NCI-H2171 (cell line): ENCODE results near the gene ZDHHC3.
"Not testable (repeated sequence)": the region's sequence is repeated elsewhere in the genome, so short reads cannot be mapped to it uniquely, and the experiment has no call there.

Experiments used
- DNase-seq: peaks from one replicate; lab custom pipeline; 2025; lab: John Stamatoyannopoulos, UW

The ZDHHC3 gene

GRCh38 chr3:44963571-44964325, 12.2 kb downstream of the ZDHHC3 start:
- DNase-seq, result no peak

DNA sequence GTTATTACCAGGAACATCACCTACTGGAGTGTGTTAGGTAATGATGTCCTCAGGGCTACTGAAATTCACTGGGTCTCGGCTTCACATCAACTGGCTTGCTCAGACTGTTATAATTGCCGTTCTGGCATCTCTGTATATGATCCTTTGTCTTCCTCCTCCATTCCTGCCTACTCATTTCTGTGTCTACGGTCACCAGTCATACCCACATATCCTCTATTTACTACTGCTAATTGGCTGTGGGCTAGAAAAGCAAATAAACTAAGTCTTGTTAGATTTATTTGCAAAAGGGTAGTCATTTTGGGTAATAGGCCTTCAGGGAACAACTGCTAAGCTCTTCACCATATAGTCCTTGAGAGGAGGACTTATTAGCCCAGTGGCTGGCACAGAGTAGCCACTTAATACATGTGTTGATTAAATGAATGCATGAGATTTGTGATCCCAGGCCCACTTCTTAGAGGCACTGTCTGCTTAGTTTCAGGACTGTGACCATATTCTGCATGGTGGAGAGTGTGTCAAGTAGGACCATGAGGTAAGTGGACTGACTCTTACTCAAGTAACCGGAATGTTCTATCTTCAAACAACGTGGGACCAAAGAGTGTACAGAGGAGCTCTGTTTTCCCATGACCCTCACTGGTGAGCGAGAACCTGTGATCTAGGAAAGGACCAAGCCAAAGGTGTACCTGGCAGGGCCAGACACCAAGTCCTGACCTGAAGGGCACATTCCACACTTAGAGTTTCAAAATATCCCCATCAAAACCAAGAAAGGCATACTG, 13.2 kb downstream of the ZDHHC3 start:
- no peak for DNase-seq

- no peak for DNase-seq
These were observed 14.1 kb downstream of the ZDHHC3 start for GRCh38 chr3:44961888-44962287.

GRCh38 chr3:44960387-44961026, 15.5 kb downstream of the ZDHHC3 start:
- DNase-seq, result no peak

DNA sequence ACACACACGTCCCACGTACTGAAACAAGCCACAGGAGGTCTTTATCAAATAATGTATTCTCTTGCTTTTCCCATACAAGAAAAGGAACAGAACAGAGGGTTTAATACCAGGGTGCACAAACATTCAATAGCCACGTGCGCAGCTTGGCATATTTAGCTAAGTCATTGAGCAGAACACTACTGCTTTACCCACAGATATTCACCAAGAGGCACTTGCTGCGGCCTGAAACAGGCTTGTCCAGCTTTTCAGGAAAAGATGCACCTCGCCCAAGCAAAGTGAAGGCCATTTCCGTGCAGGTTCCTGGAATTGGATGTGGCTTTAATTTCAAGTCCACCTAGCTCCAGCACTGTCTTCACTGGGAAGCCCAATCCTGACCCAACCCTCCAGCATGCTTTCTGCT, 17.6 kb downstream of the ZDHHC3 start:
- no peak for DNase-seq

GRCh38 chr3:44957986-44958385, 18.0 kb downstream of the ZDHHC3 start:
- no peak for DNase-seq

- DNase-seq, result no peak
These were observed 20.1 kb downstream of the ZDHHC3 start for GRCh38 chr3:44955917-44956316.

DNA sequence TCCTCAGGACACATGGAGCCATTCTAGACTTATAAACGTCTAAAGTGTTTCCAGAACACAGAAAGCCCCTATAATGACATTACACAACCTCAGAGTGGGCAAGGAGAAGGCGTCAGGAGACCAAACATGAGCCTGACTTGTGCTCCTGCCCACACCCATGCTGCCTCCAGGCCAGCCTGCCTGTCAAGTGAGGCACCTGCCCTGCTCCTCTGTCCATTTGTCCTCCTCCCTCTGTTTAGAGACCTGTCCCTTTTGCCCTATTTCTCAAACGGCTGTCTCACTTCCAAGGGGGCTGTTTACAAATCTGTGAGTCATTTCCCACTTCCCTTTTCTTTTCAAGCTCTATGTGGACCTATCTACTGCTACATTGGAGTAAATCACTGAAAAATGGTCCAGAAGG, 21.0 kb downstream of the ZDHHC3 start:
- no peak for DNase-seq

DNA sequence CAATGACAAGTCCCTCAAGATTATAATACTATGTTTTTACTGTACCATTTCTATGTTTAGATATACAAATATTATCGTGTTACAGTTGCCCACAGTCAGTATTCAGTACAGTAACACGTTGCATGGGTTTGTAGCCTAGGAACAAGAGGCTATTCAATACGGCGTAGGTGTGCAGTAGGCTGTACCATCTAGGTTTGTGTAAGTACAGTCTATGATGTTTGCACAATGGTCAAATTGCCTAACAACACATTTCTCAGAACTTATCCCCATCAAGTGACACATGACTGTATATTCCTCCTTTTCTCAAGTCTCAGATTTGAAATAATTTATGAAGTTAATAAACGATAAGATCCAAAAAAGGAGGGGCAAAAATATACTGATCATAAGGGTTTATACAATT, 21.7 kb downstream of the ZDHHC3 start:
- DNase-seq, result no peak

GRCh38 chr3:44952689-44953088, 23.3 kb downstream of the ZDHHC3 start:
- no peak for DNase-seq

DNA sequence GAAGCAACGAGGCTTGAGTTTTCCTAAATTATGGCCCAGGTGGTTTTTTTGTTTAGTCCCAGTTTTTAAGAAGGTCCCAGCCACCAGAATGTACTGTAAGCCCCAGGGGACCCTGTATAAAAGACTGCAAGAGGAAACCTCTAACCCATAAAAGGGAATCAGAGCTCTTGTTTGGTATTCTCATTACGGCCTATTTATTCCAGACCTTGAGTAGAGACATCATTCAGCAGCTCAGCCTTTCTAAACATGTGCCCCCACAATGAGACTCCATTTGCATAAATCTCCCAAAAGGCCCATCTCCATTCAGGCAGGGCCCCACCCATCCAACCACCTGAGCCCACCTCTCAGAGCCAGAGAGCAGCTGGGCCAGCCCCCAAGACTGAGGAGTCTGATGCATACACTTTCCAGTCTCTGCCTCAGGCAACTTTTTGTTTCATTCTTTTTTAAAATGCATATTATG, 25.7 kb downstream of the ZDHHC3 start:
- DNase-seq, result peak; percentile 18

GRCh38 chr3:44949770-44950169, 26.2 kb downstream of the ZDHHC3 start:
- DNase-seq, result not testable (repeated sequence)

GRCh38 chr3:44948239-44948638, 27.7 kb downstream of the ZDHHC3 start:
- DNase-seq, result no peak

DNA sequence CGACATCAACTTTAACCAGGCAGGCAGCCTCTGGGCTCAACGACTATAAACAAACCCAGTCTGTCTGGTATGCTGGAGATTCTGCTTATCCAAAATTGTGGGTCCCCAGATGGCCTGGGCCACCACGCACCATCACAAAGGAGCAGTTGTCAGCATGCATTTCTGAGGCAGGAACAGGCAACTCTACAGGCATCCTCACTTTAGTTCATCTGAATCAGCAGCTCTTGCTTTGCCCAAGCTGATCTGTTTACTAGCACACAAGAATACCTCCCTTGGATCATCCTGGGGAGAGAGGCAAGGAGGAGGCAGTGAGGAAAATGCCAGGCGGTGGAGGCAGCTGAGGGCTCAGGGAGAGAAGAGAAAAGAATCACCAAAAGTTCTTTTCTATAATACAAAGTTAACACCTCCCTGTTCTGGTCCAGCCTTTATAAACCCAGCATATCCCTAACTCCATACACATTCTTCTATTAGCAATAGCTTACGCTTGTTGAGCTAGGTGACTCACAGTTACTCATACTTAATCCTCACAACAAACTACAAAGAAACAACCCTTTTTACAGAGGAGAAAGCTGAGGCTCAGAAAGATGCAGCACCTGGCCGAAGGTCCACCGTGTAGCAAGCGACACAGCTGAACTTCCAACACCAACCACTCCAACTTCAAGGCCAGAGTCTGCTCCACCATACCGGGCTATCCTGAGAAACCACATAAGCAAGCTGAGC, 33.6 kb downstream of the ZDHHC3 start:
- no peak for DNase-seq

DNA sequence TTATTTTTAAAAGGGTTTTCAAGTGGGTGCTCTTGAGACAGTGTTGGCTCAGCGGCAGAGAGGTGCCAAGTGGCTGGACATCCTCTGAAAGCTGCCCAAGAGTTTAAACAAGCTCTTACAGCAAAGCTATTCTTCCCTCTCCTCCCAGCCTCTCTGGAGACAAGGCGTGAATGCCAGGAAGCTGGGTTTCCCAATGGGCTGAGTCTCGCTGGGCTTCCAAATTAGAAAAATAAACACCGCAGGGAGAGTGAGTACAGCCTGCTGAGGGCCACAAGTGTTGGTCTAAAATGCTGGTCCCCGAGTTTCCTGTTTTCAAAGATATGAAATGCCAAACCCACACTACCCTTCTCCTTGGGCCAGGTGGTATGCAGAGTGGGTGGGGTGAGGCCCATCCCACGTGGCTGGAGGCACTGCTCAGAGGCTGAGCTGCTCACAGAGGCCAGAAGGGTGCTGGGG, 36.4 kb downstream of the ZDHHC3 start:
- DNase-seq, result no peak

DNA sequence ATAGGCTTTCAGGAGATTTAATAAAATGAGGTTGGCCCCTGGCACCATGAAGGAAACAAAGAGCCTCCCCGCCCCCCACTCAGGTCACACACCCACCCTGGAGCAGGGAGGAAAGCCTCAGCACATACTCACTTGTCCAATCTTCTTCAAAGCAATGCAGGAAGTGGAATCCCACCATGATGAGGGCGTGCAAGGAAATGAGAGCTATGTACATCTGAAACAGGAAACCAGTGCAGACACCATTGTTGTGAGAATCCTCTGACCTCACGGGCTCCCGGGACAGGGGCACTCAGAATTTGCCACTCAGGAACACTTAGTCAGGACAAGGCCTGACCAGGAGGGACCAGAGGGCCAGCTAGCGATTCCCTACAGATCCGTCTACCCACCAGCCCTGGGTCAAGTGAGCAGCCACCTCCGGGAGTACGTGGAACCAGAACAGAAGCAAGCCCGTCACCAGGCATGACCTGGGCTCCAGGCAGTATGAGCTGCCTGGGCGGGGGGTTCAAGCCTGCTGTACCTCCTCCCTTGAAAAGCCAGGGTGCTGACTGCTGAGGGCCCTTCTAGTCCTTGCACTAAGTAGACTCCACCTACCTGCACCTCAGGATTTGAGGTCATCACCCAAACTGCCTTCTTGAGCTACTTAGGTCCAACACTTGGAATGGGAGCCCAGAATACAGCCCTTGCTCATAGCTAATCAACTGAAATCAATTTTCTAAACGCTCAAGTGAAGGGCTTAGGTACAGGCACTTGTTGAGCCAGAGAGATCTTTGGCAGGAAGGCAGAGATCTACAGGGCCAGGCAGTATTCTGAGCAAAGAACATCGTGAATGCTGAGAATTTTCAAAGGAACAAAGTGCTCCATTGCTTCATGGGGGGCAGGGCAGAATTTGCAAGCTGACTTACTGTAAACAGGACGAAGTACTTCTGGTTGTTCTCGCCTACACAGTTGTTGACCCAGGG, 42.7 kb downstream of the ZDHHC3 start:
- DNase-seq, result no peak

DNA sequence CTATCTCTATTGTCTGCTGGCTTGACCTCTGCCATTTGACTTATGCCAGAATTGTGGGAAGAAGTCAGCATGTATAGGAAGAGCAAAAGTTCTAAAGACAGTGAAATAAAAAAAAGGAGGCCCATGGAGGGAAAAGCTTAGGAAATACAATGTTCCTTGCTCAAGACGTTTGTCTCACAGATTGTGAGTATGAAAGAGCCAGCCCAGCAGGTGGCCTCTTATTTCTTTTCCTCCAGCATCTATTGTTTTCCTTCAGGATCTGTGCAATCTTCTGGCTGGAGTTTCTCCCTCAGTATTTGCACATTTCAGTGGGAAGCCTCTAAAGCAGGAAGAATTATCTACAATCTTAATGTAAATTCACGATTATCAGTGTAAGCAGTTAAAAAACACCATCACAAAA, 43.7 kb downstream of the ZDHHC3 start:
- no peak for DNase-seq

DNA sequence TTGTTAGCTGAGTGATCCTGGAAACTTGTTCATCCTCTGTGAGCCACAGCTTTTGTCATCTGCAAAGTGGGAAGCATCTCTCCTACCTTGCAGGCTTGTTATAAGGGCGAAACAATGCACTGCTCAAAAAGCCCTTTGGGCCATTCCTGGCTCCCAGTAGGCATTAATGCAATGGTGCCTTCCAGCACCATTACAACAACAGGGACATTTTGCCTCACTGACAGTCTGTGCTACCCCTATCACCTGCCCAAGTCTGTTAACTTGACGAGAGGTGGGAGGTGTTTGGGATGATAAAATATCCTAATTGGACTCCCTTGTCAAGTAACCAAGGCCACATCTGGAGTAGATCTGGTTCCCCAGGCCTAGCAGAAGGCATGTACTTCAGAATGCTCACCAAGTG, 44.2 kb downstream of the ZDHHC3 start:
- no peak for DNase-seq

GRCh38 chr3:44930911-44931310, 45.1 kb downstream of the ZDHHC3 start:
- DNase-seq, result no peak

- DNase-seq, result no peak
These were observed 46.2 kb downstream of the ZDHHC3 start for GRCh38 chr3:44929782-44930181.

DNA sequence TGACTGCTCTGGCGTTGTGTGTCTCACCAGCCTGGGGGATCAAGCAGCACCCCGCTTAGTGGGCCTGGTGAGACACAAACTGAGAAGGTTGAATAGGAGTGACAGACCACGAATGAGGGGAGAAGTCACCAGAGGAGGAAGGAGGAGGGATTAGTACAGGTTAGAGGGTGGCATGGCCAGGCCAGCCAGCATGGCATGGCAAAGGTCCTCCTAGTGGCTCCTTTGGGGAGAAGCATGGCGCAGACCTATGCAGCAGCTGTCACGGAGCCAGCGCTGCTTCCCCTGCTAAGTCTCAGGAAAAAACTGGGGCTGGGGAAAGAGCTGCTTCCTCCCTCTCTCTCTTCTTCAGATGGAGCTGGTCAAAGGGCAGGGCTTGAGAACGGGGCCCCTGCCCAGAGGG, 48.6 kb downstream of the ZDHHC3 start:
- no peak for DNase-seq
